ENCODE measurements around the gene MACROH2A1. TPM values are rescaled to one million over a fixed set of nuclear protein-coding genes. Genes with fewer than 3 reads are reported as not detected.
A peak's percentile ranks its signal among the peaks of the same experiment; 100 is the strongest.

MACROH2A1 gene
- total RNA-seq, 1 donor from 2014 or later = 219 TPM

DNA sequence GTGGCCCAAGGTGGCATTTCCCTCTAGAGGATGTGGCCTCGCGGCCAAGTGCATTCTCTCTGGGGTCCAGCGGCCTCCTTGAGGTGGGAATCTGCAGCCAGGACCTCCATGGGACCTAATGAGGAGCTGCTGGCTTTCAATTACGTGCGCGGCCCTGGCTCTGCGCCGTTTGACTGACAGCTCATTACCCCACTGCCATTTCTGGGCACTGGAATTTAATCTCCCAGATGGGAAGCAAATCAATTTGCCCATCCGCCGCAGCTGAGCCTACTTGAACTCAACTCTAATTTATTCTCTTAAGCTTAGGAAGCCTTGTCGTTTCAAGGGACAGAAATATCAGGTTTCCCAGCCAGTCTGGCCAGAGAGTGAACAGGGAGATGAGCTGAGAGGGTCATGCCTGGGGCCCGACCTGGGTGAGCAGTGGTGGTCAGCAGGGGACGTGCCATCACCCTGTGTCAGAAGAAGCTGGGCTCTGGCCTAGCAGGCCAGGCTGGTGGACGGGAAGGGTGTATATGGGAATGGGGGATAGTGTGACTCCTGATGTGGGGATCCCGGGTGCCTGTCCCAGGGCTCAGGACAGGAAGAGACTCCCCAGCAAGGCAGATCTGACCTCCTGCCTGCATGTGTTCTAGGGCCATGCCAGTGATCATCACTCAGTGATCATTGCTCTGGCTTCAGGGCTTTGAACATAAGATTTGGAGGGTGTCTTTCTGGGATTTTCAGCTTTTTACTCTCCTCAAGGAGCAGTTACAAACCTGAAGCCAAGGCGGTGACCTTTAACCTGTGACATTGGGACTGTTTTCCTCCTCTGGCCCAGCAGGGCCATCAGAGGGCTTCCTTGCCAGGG lies 69.7 kb downstream of the MACROH2A1 start:
- no peak for DNase-seq

DNA sequence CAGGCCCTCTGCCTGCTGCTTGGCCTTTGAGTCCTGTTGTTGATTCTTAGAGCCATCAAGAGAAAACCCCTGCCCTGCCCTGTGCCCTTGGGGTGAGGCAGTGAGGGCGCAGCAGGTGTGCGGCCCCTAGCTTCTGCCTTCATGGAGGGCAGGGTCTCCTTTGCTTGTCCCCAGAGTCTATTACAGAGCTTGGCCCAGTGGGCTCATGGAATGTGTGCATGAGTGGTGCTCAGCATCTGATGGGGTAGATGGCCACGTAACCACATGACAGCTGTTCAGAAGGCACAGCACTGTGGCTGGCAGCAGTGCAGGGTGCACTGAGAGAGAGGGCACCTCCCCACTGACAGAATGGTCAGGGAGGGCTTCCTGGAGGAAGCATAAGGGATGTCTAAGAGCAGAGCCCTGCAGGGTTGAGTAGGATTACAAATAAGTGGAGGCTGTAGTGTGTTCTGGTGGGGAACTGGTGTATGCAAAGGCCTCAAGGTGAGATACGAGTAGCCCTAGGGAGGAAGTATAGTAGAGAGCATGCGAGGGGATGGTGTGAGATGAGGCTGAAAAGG lies 70.8 kb downstream of the MACROH2A1 start:
- DNase-seq = no peak

DNA sequence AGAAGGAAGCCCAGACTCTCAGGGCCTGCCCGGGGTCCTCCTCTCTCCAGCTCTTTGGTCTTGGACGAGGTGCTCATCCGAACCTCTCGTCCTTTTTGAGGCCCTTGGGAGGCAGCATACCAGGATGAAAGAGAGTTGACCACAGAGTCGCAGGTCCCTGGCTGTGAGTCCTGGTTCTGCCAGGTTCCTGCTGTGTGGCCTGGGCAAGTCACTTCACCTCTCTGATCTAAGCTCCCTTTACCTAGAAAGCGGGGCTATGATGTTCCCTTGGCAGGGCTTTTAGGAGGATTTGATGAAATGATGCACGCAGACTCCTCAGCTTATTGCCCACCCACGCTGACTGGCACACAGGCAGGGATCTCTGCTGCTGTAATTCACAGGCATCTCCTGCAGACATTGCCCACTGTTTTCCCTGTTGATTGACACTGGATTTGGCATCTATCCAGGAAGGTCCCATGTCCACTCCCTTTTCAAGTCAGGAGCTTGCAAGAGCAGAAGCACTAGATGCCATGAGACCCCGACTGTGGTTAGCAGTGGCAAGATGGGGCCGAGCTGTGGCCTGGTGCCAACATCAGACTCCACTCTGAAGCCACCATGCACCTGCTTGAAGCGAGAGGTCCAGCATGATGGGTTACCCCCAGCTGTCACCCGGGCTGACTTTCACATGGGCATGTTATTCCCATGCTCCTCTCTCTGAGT lies 71.5 kb downstream of the MACROH2A1 start:
- no peak for DNase-seq

DNA sequence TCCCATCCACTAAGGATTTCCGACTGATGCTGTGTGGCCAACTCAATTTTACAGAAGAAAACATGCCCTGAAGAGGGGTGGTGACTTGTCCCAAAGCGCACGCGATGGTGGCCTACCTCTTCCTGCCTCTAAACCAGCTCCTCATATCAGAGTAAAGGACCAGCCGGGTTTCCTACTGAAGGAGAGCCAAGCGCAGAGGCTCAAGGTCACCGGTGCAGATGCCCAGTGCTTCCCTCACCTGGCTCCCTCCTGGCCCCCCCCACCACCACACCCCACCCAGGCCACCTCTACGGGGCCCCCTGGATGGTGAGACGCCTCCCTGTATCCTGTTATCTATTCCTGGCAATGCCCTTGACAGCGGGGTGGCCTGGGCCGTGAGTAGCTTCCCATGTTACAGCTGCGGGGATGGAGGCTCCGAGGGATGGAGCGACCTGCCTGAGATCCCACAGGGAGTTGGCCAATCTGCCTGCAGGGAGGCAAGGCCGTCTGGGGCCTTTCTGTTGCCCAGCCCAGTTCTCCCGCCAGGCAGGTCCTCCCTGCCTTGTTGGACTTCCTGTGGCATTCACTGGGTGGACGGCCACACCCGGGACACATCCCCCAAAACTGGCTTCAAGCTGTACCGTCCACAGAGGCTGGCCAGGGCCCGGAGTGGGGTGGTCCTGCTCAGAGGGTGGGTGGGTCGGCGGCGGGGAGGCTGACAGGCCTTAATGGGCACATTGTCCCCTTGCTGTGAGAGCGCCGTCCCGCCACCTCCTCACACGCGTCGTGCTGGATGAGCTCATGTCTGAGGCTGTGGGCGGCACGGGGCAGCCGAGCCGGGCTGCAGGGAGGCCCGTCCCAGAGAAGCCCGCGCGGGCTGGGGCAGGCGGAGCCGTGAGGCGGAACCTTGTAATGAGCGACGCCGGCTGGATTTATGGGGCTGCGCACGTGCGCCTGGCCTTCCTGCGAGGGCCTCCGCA lies 72.5 kb downstream of the MACROH2A1 start:
- DNase-seq = peak; percentile 11

DNA sequence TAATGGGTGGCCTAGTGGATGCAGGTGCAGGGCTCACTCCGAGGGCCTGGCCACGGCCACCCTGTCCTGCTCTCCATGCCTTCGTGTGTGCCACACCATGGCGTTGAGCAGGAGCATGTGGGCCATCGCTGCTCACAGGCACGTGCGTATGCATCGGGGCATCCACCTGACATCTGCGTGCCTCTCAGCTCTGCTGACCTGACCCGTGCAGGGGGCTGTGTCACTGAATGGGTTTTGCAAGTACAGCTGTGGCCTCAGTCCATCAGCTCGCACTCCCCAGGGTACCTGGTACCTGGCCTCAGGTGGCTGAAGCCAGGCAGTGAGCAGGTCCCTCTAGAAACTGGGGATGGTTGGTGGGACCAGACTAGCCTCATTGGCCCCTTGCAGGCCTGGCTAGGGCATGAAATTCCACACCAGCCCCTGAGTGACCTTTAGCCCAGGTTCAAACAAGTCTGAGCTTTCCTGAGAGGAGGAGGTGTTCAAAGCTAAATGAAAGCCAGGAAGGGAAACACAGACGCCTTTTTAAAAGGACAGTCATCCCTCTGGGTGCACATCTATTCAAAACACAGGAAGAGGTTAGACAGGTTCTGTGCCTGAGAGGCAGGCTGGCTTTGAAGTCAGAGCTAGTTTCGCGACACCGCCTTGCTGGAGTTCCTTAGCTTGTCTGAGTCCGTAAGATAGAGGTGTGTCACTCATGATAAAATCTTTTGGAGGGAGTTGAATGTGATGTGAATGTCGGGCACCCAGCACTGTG lies 74.0 kb downstream of the MACROH2A1 start:
- DNase-seq = no peak

DNA sequence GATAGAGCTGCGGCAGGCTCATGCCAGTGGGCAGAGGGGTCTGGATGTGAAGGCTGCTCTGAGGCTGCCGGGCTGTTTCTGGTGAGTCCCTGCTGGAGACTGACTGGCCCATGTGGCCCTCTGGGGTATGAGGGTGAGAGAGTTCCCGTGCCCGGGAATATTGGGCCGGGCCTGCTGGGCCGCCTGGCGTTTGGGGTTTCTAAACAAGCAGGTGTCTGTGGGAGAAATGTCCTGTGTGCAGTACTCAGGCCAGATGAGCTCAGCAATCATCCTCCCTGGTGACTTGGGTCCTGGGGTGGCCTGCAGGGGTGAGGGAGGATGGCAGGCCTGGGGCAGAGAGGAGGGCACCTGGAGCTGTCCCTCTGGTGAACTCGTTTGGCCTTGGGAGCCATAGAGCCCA lies 74.9 kb downstream of the MACROH2A1 start:
- no peak for DNase-seq

DNA sequence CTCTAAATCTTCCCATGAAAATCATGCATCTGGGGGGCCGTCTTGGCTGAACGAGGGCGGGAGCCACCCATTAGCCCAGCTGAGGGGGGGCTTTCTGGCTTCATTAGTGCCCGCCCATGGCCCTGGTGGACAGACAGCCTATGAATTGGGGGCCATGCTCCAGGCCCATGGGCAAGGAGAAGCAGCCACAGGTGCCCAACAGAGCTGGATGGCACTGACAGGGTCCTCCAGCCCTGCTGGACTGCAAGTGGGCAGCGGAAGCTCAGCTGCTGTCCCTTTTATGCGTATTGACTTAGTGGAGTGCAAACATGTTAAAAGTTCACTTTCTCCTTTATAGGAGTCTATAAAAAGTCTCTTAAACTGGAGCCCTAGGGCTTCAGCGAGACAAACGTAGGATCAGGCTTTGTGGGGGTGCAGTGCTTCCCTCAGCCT lies 75.3 kb downstream of the MACROH2A1 start:
- no peak for DNase-seq

DNA sequence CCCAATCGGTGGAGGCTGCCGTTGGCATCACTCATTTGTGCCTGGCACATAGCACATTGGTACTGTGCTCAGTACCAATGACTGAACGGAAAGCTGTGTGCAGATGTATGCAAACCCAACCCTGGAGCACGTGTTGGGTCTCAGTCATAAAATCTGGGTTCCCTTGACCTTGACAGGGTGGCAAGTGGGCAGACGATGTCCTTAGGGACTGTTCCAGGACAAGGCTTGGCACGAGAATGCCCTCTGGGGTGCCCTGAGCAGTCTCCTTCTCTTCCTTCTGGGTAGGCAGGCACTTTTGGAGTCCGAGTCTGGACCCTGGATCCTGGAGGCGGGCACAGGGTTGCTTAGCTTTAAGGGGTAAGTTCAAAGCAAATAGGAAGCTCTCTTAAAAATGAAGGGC lies 75.8 kb downstream of the MACROH2A1 start:
- no peak for DNase-seq

DNA sequence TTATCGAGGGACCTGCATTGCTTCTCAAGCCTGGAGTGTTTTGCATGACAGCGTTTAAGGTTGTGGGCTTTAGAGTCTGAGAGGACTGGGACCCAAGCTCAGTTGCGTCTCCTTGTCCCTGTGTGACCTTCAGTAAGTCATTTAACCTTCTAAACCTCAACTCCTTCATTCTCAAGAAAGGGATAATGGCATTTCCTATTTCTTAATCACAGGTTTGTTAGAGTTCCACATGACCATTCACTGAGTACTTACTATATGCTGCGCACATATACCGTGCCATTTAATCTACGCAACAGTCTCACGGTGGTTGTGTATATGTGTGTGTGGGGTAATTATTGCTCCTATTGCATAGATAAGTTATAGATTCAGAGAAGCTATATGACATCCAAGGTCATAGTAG lies 76.3 kb downstream of the MACROH2A1 start:
- no peak for DNase-seq

DNA sequence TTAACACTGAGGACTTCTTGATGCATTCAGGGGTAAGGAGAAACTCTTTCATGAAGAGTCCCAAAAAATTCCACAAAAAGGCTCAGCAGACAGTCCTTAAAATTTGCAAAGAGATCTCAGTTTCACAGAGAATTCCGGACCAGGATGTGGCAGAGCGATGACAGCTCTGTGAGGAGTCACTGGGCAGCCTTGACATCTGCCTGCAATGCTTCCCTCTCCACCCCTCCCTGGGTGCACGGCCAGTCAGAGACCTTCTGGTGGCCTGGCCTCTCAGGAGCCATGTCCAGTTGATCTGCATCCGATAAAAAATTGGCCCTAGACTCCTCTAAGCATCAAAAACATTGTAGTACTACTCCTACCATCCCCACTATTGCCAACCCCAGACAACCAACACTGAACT lies 76.8 kb downstream of the MACROH2A1 start:
- no peak for DNase-seq

DNA sequence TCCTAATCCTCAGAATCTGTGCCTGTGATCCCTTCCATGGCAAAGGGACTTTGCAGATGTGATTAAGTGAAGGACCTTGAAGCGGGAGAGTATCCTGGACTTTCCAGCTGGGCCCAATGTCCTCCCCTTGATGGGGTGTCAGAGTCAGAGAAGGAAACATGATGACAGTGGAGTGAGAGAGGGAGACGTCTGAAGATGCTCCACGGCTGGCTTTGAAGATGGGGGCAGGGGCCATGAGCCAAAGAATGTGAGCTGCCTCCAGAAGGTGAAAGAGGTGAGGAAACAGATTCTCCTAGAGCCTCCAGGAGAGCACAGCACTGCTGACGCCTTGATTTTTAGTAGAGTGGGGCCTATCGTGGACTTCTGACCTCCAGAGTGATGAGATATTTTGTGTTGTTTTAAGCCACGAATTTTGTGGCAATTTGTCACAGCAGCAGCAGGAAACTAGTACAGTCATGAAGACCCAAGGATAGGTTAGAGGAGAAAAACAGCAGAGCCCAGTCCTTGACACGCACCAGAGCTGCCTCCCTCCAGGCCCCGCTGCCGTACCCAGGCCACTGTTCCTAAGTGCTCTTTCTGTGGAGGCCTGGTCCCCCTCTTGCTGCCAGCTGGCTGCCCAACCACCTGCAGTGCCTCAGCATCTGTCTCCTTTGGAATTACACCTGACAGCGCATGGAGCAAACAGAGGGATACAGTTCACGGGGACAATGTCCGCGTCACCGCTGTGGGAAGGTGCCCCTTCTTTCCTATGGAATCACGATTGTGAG lies 78.1 kb downstream of the MACROH2A1 start:
- no peak for DNase-seq

DNA sequence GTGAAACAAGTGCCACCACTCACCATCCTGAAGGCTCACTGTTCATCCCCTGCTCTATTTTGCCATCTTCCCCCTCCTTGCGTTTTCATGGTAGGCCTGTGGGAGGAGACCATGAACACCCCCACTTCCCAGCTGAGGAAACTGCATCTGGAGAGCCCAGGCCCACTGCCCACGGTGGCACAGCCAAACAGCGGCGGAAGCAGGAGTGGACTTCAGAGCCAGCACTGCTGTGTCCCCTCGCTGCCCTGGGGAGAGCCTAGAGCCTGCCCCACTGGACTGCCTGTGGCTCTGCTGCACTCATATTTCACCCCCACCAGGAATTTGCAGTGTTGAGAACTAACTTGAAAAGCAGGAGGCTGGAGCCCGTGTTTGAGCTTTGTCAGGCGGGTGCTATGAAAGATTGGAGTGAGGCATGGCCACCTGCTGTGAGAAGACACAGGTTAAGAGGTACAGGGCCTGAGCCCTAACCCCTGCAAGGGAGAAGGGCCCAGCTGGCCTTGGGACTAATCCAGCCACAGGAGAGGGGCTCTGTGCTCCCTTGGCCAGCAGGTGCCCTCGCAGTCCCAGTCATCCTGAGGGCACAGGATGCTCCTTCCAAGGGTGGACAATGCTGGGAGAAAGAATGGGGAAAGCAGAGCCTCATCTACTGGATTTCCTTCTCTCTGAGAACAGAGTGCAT lies 79.0 kb downstream of the MACROH2A1 start:
- peak; percentile 8 for DNase-seq

DNA sequence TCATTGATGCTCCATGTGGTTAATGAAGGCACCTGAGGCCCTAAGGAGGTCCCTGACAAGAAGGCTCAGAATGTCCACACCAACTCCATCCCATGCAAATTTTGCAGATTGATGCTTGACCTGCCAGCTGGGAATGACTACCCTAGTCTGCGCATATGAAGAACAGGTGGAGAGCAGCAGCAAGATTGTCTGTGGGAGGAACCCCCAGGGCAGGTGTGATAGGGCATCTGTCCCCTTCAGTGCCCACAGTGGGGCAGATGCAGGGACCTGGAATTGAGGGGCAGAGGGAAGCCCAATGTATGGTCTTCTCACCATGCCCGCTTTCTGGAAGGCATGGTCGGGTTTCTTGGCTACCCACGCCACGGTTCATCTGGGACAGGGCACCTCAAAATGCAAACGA lies 79.6 kb downstream of the MACROH2A1 start:
- no peak for DNase-seq

DNA sequence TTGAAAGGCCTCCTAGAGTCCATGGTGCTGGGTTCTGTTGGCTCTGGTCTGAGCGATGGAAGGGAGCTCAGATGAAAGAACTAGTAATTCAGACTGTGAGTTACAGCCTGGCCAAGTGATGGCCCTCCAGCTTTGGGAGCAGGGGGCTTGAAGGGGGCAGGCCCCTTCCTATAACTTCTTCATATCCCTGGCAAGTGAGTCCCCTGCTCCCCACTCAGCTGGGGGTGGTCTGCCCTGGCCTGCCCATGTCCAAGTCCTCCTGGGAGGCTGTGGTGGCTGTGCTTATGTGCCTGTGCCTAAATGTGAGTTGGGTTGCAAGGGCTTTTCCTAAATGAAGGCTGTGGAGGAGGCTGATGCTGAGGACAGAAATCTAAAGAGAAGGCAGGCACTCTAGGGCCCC lies 80.1 kb downstream of the MACROH2A1 start:
- no peak for DNase-seq

DNA sequence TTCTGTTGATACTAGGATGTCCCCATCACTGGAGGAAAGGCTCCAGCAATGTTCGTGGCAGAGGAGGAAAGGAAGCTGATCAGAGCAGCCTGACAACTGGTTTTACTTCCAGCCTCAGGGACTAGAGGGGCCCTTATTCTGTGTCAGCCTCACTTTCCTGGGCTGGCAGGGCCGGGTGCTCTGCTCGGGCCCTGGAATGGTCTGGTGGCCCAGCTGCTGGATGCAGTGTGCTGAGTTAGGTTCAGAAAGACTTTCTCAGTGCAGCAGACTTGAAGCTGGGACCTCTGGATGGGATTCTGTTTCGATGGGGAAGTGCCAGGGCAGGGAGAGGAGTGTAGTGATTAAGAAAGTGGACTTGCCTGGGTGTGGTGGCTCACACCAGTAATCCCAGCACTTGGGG lies 81.0 kb downstream of the MACROH2A1 start:
- DNase-seq = no peak

DNA sequence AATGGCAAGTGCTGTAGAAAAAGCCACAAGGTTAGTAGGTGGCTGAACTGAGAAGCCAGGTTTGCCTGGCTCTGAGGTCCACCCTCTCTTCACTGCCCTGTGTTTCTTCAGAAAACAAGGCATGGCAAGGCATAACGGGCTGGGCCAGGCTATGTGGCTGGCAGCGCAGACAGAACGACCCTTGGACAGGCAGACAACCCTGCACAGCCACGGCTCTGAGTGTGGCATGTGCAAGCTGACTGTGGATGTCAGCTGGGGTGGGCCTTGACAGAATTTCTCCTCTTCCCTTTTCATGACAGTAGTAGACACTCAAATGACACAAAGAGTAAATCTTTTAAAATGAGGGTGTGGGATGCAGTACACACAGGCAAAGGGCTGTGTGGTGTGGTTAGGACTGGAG lies 81.7 kb downstream of the MACROH2A1 start:
- no peak for DNase-seq

DNA sequence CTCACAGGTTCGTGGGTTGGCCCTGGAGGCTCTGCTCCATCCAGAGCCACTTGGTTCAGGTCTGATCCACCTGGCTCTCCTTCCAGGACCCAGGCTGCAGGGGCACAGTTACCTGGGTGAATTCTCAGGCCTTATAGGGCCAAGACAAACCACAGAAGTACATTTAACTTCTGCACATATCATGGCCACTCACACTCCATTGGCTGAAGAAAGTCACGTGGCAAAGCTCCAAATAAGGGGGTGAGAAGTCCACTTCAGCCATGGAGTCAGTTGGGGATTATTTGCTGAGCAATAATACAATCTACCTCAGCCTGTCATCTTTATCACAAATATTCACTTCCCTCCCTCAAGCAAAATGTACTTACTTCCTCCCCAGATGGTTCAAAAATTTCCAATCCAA lies 83.6 kb downstream of the MACROH2A1 start:
- DNase-seq = no peak

DNA sequence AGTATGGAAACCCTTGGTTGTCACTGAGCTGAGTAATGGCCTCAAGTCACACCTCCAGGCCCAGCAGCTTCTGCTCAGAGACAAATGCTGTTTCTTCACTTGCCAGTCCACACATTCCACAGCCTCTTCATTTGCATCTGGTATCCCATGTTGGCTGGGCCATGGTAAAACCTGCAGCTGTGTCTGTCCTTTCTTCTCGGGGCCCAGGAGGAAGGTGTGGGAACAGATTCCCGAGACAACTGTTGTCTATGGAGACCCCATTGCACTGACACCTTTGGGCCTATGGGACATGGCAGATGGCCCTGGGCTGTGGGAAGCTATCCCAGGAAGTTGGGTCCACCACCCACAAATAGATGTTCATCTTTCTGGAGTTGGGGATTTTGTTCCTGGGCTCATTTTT lies 85.1 kb downstream of the MACROH2A1 start:
- no peak for DNase-seq

DNA sequence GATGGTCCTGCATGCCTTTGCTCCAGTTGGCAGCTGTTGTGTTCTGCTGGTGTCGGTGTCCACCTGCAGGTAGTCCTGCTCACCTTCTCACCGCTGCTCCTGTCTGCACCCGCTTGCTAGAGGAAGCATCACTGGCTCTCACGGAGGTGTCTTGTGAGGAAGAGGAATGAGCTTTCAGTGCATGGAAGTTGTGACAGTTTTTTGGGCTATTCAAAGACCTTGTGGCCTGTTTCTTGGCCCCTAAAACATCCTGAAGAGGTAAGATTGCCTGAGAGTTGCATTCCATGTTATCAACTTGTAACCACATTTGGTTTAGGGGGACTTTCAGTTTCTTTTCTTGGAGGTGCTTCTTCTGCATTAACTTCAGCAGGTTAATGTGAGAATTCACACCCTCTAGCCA lies 85.6 kb downstream of the MACROH2A1 start:
- DNase-seq = no peak

DNA sequence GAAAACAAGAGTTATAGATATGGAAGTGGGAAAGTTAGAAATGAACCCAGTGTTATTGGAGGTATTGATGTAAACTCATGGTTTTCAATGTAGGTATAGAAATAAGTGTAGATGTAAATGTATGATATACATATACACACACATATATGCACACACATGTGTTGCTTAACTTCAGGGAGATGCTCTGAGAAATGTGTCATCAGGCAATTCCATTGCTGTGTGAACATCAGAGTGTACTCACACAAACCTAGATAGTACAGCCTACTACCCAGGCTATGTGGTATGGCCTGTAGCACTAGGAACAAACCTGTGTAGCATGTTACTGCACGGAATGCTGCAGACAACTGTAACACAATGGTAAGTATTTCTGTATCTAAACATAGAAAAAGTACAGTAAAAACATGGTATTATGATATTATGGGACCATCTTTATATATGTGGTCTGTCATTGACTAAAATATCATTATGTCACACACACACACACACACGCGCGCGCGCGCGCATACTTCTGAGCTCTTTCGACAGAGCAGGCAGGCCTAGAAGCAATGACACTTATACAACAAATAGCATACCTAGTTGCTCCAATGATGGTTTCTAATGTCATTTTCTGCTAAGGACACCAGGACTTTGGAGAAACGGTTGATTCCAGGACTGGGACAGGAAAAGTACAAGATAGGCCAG lies 86.6 kb downstream of the MACROH2A1 start:
- no peak for DNase-seq
